H1 (cell line): ENCODE data around the gene PAQR5. TPM values are rescaled to one million over a fixed set of nuclear protein-coding genes. Genes with fewer than 3 reads are reported as not detected.

Experiments
- CTCF ChIA-PET: fragments of 300-600 bp; sonication (Branson Sonifier 250); formaldehyde crosslinking; loops from one replicate; lab custom pipeline; 2021; ENCODE audit not compliant: partially characterized antibody; lab: Charles Lee
- POLR2A ChIA-PET: fragments of 300-600 bp; sonication (Branson Sonifier 250); formaldehyde crosslinking; loops from one replicate; lab custom pipeline; 2021; ENCODE audit warnings: inconsistent platforms; ENCODE audit not compliant: partially characterized antibody; lab: Charles Lee
- DNase-seq, 2 experiments: peaks; one replicate each; pipeline versions ENCODE4 v3.0.0 to v3.0.0-alpha.2; 2010 to 2022; ENCODE audit warnings: low spot score in 2 of 2, low read depth in 1 of 2, mixed read lengths in 1 of 2
- FAIRE-seq: peaks from 2 replicates; lab custom pipeline; 2011; peaks lifted over from hg19 to GRCh38; lab: Jason Lieb, UNC
- H2AFZ ChIP-seq: 2 replicates; pipeline ENCODE4 v1.8.1; 2012; ENCODE audit warnings: low read length, inconsistent platforms
- H2AK5ac ChIP-seq: 2 replicates; pipeline ENCODE4 v1.6.1; 2013; ENCODE audit warnings: low read depth, low read length
- H2BK120ac ChIP-seq: replicated peaks from 2 replicates; pipeline ENCODE3; 2013; ENCODE audit warnings: low read depth, low read length, inconsistent platforms
- H2BK12ac ChIP-seq: 2 replicates; pipeline ENCODE4 v1.6.1; 2013; ENCODE audit warnings: low read depth, low read length
- H2BK15ac ChIP-seq: 2 replicates; pipeline ENCODE4 v1.6.1; 2013; ENCODE audit warnings: low read length
- H2BK20ac ChIP-seq: 2 replicates; pipeline ENCODE4 v1.6.1; 2013; ENCODE audit warnings: low read length
- H2BK5ac ChIP-seq: 2 replicates; pipeline ENCODE4 v1.6.1; 2013; ENCODE audit warnings: low read depth, low read length
- H3K14ac ChIP-seq: 2 replicates; pipeline ENCODE4 v1.6.1; 2013; ENCODE audit warnings: inconsistent platforms; ENCODE audit not compliant: insufficient read length
- H3K18ac ChIP-seq: 2 replicates; pipeline ENCODE4 v1.6.1; 2013; ENCODE audit warnings: low read length; ENCODE audit errors: extremely low read depth
- H3K23ac ChIP-seq: 2 replicates; pipeline ENCODE4 v1.6.1; 2013; ENCODE audit warnings: inconsistent platforms; ENCODE audit not compliant: insufficient read length
- H3K23me2 ChIP-seq: 2 replicates; pipeline ENCODE4 v1.6.1; 2013; ENCODE audit warnings: low read depth, low read length
- H3K27ac ChIP-seq: 2 replicates; pipeline ENCODE4 v1.6.1; 2011; ENCODE audit warnings: low read depth, low read length, inconsistent platforms
- H3K27me3 ChIP-seq, 4 experiments: replicated peaks in 1 of 4; 1 replicate in 1 of 4; 2 replicates in 3 of 4; pipeline versions ENCODE4 v1.6.1 to v1.8.1; 2011 to 2013; ENCODE audit warnings: low read length in 3 of 4, mild to moderate bottlenecking in 3 of 4, inconsistent platforms in 2 of 4, mixed read lengths in 2 of 4, moderate library complexity in 1 of 4; ENCODE audit not compliant: control insufficient read depth in 3 of 4, insufficient read depth in 3 of 4; ENCODE audit errors: extremely low read depth in 1 of 4
- H3K36me3 ChIP-seq, 4 experiments: 2 replicates each; pipeline versions ENCODE4 v1.6.1 to v1.8.1; 2011 to 2013; ENCODE audit warnings: mild to moderate bottlenecking in 4 of 4, low read length in 3 of 4, moderate library complexity in 2 of 4, control low read depth in 1 of 4, inconsistent platforms in 1 of 4; ENCODE audit not compliant: insufficient read depth in 4 of 4, control insufficient read depth in 2 of 4
- H3K4ac ChIP-seq: replicated peaks from 2 replicates; pipeline ENCODE3; 2013; ENCODE audit warnings: low read length, low read depth, mixed read lengths, inconsistent platforms; ENCODE audit not compliant: insufficient read length
- H3K4me1 ChIP-seq, 4 experiments: replicated peaks in 1 of 4; 1 replicate in 1 of 4; 2 replicates in 3 of 4; pipeline versions ENCODE4 v1.6.1 to v1.8.1; 2011 to 2013; ENCODE audit warnings: low read length in 3 of 4, inconsistent platforms in 2 of 4, mixed read lengths in 1 of 4; ENCODE audit not compliant: insufficient read depth in 4 of 4, control insufficient read depth in 3 of 4
- H3K4me2 ChIP-seq, 2 experiments: 2 replicates each; pipeline versions ENCODE4 v1.6.1 to v1.8.1; 2011 to 2013; ENCODE audit warnings: low read depth in 2 of 2, low read length in 2 of 2, control low read depth in 1 of 2, inconsistent platforms in 1 of 2, mild to moderate bottlenecking in 1 of 2; ENCODE audit not compliant: insufficient read depth in 1 of 2
- H3K4me3 ChIP-seq, 4 experiments: fragments of 200-600, 300-600 bp in 1 of 4; sonication (generic), shearing (Covaris generic), sonication (Bioruptor Twin) in 1 of 4; 2 replicates each; pipeline versions ENCODE4 v1.5.1 to v1.8.1; 2011 to 2016; ENCODE audit warnings: low read length in 4 of 4, low read depth in 3 of 4, control low read depth in 2 of 4, inconsistent platforms in 2 of 4, mild to moderate bottlenecking in 2 of 4, mixed read lengths in 1 of 4, moderate library complexity in 1 of 4; ENCODE audit not compliant: insufficient read depth in 2 of 4; ENCODE audit errors: extremely low read depth in 1 of 4
- H3K56ac ChIP-seq: replicated peaks from 2 replicates; pipeline ENCODE3; 2013; ENCODE audit warnings: low read depth, mild to moderate bottlenecking, mixed read lengths, low read length, inconsistent platforms; ENCODE audit not compliant: insufficient read length
- H3K79me1 ChIP-seq: 2 replicates; pipeline ENCODE4 v1.6.1; 2013; ENCODE audit warnings: low read depth, low read length, control low read depth
- H3K79me2 ChIP-seq, 2 experiments: 2 replicates each; pipeline versions ENCODE4 v1.6.1 to v1.8.1; 2012 to 2013; ENCODE audit warnings: low read length in 2 of 2, mild to moderate bottlenecking in 2 of 2, inconsistent platforms in 1 of 2; ENCODE audit not compliant: insufficient read depth in 2 of 2, control insufficient read depth in 1 of 2
- H3K9ac ChIP-seq, 4 experiments: replicated peaks in 1 of 4; 1 replicate in 1 of 4; 2 replicates in 3 of 4; pipeline versions ENCODE4 v1.6.1 to v1.8.1; 2011 to 2013; ENCODE audit warnings: low read depth in 3 of 4, low read length in 3 of 4, control low read depth in 2 of 4, mild to moderate bottlenecking in 2 of 4, moderate library complexity in 2 of 4, inconsistent platforms in 1 of 4; ENCODE audit errors: extremely low read depth in 1 of 4
- H3K9me3 ChIP-seq, 2 experiments: 2 replicates each; pipeline versions ENCODE4 v1.6.1 to v1.8.1; 2012 to 2013; ENCODE audit warnings: mild to moderate bottlenecking in 2 of 2, moderate library complexity in 2 of 2, control low read depth in 1 of 2, inconsistent platforms in 1 of 2, low read depth in 1 of 2, low read length in 1 of 2, mixed read lengths in 1 of 2; ENCODE audit not compliant: insufficient read depth in 2 of 2
- H4K20me1 ChIP-seq, 2 experiments: replicated peaks in 1 of 2; 2 replicates each; pipeline versions ENCODE3 to v1.8.1; 2011 to 2013; ENCODE audit warnings: inconsistent platforms in 2 of 2, low read length in 2 of 2, mild to moderate bottlenecking in 1 of 2; ENCODE audit not compliant: insufficient read depth in 2 of 2, control insufficient read depth in 1 of 2
- H4K5ac ChIP-seq: 2 replicates; pipeline ENCODE4 v1.6.1; 2013; ENCODE audit warnings: low read length, low read depth, mixed read lengths, inconsistent platforms; ENCODE audit not compliant: insufficient read length
- H4K8ac ChIP-seq: 2 replicates; pipeline ENCODE4 v1.8.0; 2013; ENCODE audit warnings: mild to moderate bottlenecking, moderate library complexity, low read length, inconsistent platforms; ENCODE audit not compliant: insufficient read depth; ENCODE audit errors: extremely low read depth
- H4K91ac ChIP-seq: replicated peaks from 2 replicates; pipeline ENCODE3; 2013; ENCODE audit warnings: low read length, mixed read lengths, inconsistent platforms; ENCODE audit not compliant: insufficient read length
- BACH1 ChIP-seq: IDR thresholded peaks from 2 replicates; pipeline ENCODE4 v1.6.1; 2012; ENCODE audit warnings: low read length, improper control_type of control experiment
- BCL11A ChIP-seq, 2 experiments: IDR thresholded peaks; one replicate each; pipeline ENCODE4 v1.6.1; 2011; ENCODE audit warnings: low read depth in 2 of 2, low read length in 2 of 2, mild to moderate bottlenecking in 2 of 2
- BRCA1 ChIP-seq: IDR thresholded peaks from 2 replicates; pipeline ENCODE4 v1.6.1; 2012; ENCODE audit warnings: low read depth, low read length, improper control_type of control experiment
- CREB1 ChIP-seq: IDR thresholded peaks from 2 replicates; pipeline ENCODE4 v1.6.1; 2012; ENCODE audit warnings: inconsistent platforms
- JUN ChIP-seq: IDR thresholded peaks from 2 replicates; pipeline ENCODE4 v1.6.1; 2011; ENCODE audit warnings: low read depth, mild to moderate bottlenecking, improper control_type of control experiment, low read length
- KDM5A ChIP-seq: fragments of 200-600 bp; IDR thresholded peaks from 2 replicates; pipeline ENCODE4 v1.7.1; 2012; ENCODE audit warnings: mild to moderate bottlenecking, low read length, inconsistent platforms, mixed read lengths
- MAFK ChIP-seq: IDR thresholded peaks from 2 replicates; pipeline ENCODE4 v1.6.1; 2012; ENCODE audit warnings: low read depth, mild to moderate bottlenecking, improper control_type of control experiment, low read length
- RNF2 ChIP-seq: fragments of 200-900, 300-1000 bp; sonication (generic); IDR thresholded peaks from 2 replicates; pipeline ENCODE4 v1.7.1; 2016; ENCODE audit warnings: borderline replicate concordance, low read depth, mild to moderate bottlenecking, antibody characterized with exemption, low read length; ENCODE audit not compliant: poor library complexity, severe bottlenecking; ENCODE audit errors: missing control alignments
- RXRA ChIP-seq: IDR thresholded peaks from 2 replicates; pipeline ENCODE4 v1.6.1; 2011; ENCODE audit warnings: low read depth, mild to moderate bottlenecking, low read length, moderate library complexity; ENCODE audit not compliant: insufficient read depth
- ZNF274 ChIP-seq: IDR thresholded peaks from 2 replicates; pipeline ENCODE4 v1.7.0; 2012; ENCODE audit warnings: low read length, borderline replicate concordance; ENCODE audit errors: extremely low read depth
- WGBS, 2 experiments: shearing (Covaris generic) in 1 of 2; methylation state at CpG; one replicate each; pipeline versions ENCODE4 v1.1.6 to v1.1.7; 2013 to 2015; ENCODE audit warnings: low lambda C conversion rate in 2 of 2, mixed read lengths in 2 of 2, inconsistent platforms in 1 of 2, low coverage in 1 of 2, missing lambda C conversion rate in 1 of 2; ENCODE audit not compliant: insufficient replicate concordance in 2 of 2, insufficient coverage in 1 of 2, insufficient read length in 1 of 2; ENCODE audit errors: extremely low coverage in 1 of 2, missing lambda C conversion rate in 1 of 2; 5-methylcytosine and 5-hydroxymethylcytosine counted together
- polyA plus RNA-seq, 7 experiments: library from polyadenylated mRNA; depleted of rRNA in 3 of 7; stranded (reverse) in 5 of 7; unstranded in 2 of 7; fragments of >200 nt in 5 of 7; fragments of 200-250 nt in 2 of 7; gene quantifications; 1 replicate in 5 of 7; 2 replicates in 1 of 7; 4 replicates in 1 of 7; pipeline versions ENCODE4 v1.2.1 to v1.2.3, GENCODE V29; 2011 to 2013; ENCODE audit warnings: missing spikeins in 2 of 7, mixed read lengths in 2 of 7
- total RNA-seq: library from RNA; stranded (reverse); fragmentation: NEBNext Ultra II Directional; extraction: Animal tissue kit (Norgen Biotek cat#: 25700); gene quantifications from 2 replicates; pipeline ENCODE4 v1.2.1, GENCODE V29; 2021

The PAQR5 gene
- total and polyA plus RNA-seq, 2 of the 8 experiments (the other 6 are each of a cell fraction or from before 2014, with no cell fraction given) = 8.7 to 18.1 TPM

- WGBS, 2 experiments = 77% methylated on average over 8 of the region's 8 CpGs; no CpG with 5 or more reads in 1 of the 2 experiments
- no peak overlapping the region for H3K18ac ChIP-seq
- H2BK120ac ChIP-seq = no peak overlapping the region
- H3K9ac ChIP-seq = no peak overlapping the region
- no peak overlapping the region for H2AK5ac ChIP-seq
- H3K36me3 ChIP-seq = no peaks in the 10 kb centered on the region
- H3K14ac ChIP-seq = peak overlapping the region; percentile 33
- H3K4me1 ChIP-seq = peaks cover 0 to 3% (median 1%) of the 10 kb centered on the region in 4 experiments; a peak in 4 of 7 replicates
- H2BK5ac ChIP-seq = no peak overlapping the region
- H3K79me2 ChIP-seq = no peaks in the 10 kb centered on the region
- H4K91ac ChIP-seq = no peak overlapping the region
- no peak overlapping the region for H3K4me2 ChIP-seq
- no peak overlapping the region for H2BK12ac ChIP-seq
- no peaks in the 10 kb centered on the region for H3K9me3 ChIP-seq
- no peak overlapping the region for H2BK15ac ChIP-seq
- no peak overlapping the region for H3K27ac ChIP-seq
- no peak overlapping the region for H4K5ac ChIP-seq
- no peak overlapping the region for H2AFZ ChIP-seq
- FAIRE-seq = no peak
- ChIA-PET POLR2A (no interaction called here), CTCF (interaction anchor here (0.8 to 1.1 kb wide), 2 partner anchors 15 to 18 kb away, joined by 3 to 5 read pairs; no protein-coding TSS in a partner anchor)
- H2BK20ac ChIP-seq = no peak overlapping the region
- no peaks in the 10 kb centered on the region for H3K79me1 ChIP-seq
- H4K8ac ChIP-seq = no peak overlapping the region
- no peak overlapping the region for H3K4me3 ChIP-seq
- no peak overlapping the region for H3K56ac ChIP-seq
- H3K4ac ChIP-seq = no peak overlapping the region
- DNase-seq = no peak
- H3K23me2 ChIP-seq = no peaks in the 10 kb centered on the region
- H4K20me1 ChIP-seq = peaks cover 0 to 2% of the 10 kb centered on the region in 2 experiments
- H3K23ac ChIP-seq = no peak overlapping the region
- no peaks in the 10 kb centered on the region for H3K27me3 ChIP-seq
- no peak for TF ChIP-seq BRCA1
- TF ChIP-seq RXRA = no peak
- no peak for TF ChIP-seq RNF2
- no peak for TF ChIP-seq BACH1
- TF ChIP-seq MAFK = no peak
- TF ChIP-seq JUN = no peak
- TF ChIP-seq KDM5A = no peak
- no peak for TF ChIP-seq CREB1
- TF ChIP-seq BCL11A (IDR thresholded peaks at IDR 0.05; ENCODE audit: low read depth in 2 of 2, low read length in 2 of 2) = no peak
- TF ChIP-seq ZNF274 = no peak
These were observed 30.0 kb downstream of the PAQR5 start for GRCh38 chr15:69328739-69329138.
